ENCODE data around the gene GHRHR.

GHRHR gene

DNA sequence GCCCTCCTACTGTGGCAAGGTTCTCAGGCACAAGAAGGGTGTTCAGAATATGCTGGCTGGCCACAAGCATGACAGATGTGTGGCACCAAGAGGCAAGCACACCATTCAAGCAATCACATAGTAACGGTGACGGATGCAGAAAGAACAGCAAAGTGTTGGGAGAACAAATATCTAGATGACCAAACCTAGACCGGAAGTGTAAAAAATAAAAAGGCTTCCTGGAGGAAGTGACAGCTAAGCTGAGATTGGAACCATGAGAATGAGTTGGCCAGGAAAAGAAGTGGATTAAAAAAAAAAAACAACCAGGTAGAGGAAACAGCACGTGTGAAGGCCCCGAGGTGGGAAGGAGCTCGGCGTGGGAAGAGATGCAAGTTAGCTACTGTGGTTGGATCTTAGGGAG is 22.0 kb downstream of the GHRHR start:
- no peak for DNase-seq (ENCODE audit: low read depth)

GRCh38 chr7:30986331-30986730 is 22.6 kb downstream of the GHRHR start:
- DNase-seq (ENCODE audit: low read depth), result no peak

- no peak for DNase-seq (ENCODE audit: low read depth)
These were observed 23.0 kb downstream of the GHRHR start for GRCh38 chr7:30986738-30987137.

GRCh38 chr7:30987178-30987577 is 23.4 kb downstream of the GHRHR start:
- DNase-seq (ENCODE audit: low read depth), result no peak

DNA sequence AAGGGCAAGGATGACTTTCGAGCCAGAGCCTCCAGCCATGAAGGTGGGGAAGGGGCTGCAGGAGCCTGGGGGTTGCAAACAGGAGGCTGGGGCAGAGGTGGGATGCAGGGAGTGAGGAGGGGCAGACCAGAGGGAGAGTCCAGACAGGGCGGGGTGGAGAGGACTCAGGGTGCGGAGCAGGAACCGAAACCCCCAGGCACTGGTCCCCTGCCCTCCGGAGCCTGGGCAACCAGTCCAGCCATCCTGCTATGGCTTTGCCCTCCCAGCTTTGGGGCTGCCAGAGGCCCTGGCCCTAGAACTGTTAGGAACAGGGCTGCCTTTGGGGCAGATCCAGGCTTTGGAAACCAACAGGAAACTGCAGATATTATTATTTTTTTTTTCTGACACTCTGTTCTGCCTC is 24.2 kb downstream of the GHRHR start:
- no peak for DNase-seq (ENCODE audit: low read depth)

- no peak for DNase-seq (ENCODE audit: low read depth)
These were observed 24.7 kb downstream of the GHRHR start for GRCh38 chr7:30988351-30989005.

- no peak for DNase-seq (ENCODE audit: low read depth)
These were observed 25.5 kb downstream of the GHRHR start for GRCh38 chr7:30989008-30989823.

- DNase-seq (ENCODE audit: low read depth), result no peak
These were observed 26.3 kb downstream of the GHRHR start for GRCh38 chr7:30989824-30990672.

- no peak for DNase-seq (ENCODE audit: low read depth)
These were observed 27.0 kb downstream of the GHRHR start for GRCh38 chr7:30990673-30991170.

DNA sequence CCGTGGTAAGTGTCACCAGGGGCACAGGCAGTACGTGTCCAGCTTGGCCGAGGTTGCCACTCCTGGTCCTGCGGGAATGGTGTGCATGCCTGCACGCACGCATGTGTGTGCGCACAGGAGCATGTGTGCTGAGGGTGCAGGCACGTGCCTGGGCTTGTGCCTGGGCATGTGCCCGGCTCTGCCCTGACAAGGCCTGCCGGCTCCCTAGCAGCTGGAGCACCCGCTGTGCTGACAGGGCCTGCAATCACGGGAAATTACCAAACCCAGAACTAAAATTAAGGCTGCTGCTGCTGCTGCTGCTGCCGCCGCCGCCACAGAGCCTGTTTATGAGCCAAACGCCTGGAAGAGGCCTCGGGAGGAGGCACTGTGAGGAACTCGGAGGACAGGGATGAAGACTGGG is 28.7 kb downstream of the GHRHR start:
- DNase-seq (ENCODE audit: low read depth), result no peak

DNA sequence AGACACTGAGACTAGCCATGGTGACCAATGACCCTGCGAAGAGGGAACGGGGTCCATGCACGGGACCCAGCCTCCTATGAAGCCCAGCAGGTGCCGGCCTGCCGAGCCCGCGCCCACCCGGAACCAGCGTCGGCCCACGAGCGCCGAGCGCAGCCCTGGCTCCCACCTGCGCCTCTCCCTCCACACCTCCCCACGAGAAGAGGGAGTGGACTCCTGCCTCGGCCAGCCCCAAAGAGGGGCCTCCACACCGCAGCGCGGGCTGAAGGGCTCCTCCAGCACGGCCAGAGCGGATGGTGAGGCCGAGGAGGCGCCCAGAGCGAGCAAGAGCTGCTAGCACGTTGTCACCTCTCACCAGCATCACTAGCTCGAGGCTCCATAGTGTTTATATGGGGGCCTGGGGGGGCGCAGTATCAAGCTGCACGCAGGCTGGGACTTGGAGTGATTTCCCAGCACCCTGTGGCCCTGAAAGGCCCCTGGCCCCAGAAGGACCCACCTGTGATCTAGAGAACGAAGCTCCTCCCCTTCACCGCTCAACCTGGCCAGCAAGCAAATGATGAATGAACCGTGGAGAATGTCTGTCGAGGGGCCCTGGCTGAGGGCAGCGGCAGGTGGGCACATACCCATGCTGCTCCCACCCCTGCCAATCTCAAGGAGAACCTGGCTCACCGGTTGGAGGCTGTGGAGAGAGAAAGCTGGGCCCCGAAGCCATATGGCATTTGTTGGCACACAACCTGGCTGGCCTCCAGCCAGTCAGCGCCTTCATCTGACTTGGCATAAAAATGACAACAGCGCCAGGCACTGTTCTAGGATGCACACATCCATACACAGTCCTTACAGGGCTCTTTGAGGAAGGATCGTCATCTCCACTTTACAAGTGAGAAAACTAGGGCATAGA is 30.7 kb downstream of the GHRHR start:
- DNase-seq (ENCODE audit: low read depth), result no peak

- no peak for DNase-seq (ENCODE audit: low read depth)
These were observed 31.8 kb downstream of the GHRHR start for GRCh38 chr7:30995536-30995935.

DNA sequence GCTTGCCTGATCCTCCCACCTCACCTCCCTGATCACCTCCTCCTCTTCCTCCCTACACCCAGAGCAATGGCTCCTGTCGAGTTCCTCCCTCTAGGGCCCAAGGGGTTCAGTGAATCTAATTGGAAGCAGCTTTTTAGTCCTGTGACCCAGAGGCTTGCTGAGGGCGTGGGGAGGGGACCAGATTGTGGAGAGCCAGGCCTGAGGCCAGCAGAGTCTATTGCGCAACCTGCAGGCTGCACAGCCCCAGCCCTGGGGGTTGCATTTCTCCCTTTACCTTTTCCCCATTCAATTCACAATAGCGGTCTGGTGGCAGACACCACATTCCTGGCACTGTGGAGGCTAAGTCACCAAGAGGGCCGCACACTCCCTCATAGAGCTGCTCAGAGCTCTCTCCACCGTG is 32.5 kb downstream of the GHRHR start:
- DNase-seq (ENCODE audit: low read depth), result no peak

DNA sequence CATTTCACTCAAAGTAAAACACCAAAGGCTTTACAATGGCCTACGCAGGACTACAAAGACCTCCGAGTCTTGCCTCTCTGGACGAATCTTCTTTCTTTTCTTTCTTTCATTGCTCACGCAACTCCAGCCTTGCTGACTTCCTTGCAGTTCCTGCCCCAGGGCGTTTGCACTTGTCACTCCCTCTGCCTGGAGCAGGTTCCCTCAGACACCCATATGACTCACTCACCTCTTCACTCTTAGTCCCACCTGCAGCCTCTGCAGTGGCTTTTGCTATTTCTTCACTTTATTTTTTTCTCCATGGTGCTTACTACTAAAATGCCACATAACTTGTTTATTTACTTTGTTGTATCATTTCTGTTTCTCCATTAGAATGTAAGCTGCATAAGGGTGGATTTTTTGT is 33.1 kb downstream of the GHRHR start:
- no peak for DNase-seq (ENCODE audit: low read depth)

GRCh38 chr7:30997316-30997715 is 33.6 kb downstream of the GHRHR start:
- no peak for DNase-seq (ENCODE audit: low read depth)

GRCh38 chr7:30998180-30998579 is 34.4 kb downstream of the GHRHR start:
- DNase-seq (ENCODE audit: low read depth), result no peak

GRCh38 chr7:31000161-31000693 is 36.5 kb downstream of the GHRHR start:
- DNase-seq (ENCODE audit: low read depth), result no peak

- no peak for DNase-seq (ENCODE audit: low read depth)
These were observed 37.0 kb downstream of the GHRHR start for GRCh38 chr7:31000779-31001178.

DNA sequence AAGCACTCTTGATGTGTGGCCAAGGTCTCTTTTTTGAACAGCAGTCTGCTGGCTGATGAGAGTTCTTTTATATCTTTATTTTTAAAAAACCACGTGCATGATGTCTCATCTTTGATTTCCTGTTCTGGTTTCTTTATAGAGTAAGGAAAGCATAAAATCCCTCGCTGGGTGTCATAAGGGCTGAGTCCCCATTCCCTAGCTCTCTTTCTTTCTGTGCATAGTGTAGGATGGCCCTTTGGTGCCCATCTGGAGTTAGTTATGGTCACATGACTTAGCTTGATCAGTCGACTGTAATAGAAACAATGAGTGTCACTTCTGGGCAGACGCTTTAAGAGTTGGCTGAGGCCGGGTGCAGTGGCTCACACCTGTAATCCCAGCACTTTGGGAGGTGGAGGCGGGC is 38.5 kb downstream of the GHRHR start:
- no peak for DNase-seq (ENCODE audit: low read depth)

DNA sequence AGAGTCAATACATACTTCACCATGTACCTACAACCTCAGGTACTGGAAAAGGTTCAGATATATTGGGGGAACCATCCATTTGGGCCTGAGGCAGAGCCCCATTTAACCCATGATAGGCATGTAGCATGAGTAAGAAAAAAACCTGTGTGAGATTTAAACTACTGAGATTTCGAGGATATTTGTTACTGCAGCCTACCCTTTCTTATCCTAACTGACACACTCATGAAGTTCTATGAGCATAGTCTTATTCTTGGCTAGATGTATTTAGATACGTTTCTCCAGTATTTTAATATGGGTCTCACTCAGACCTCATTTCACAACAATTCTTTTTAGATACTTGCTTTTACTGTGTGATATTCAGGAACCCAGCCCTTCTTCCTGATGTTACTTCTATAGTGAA is 39.3 kb downstream of the GHRHR start:
- no peak for DNase-seq (ENCODE audit: low read depth)

DNA sequence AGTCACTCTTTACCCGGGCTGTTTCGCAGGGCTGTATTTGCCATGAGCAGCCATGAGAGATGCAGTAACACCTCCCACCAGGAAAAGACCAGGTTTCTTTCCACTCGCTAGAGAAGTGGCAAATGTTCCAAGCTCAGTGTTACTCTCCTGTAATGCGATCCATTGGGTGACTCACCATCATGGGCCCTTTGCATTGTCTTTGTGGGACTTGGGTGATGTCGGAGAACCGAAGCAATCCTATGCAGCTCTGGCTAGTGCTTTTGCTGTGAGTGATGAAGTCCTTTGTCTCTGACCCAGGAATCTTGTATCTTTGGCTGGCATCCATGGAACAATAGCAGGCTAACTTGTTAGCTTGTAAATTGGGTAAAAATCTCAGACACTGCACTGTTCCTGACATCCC is 40.0 kb downstream of the GHRHR start:
- DNase-seq (ENCODE audit: low read depth), result no peak
